Measurements from ENCODE around the gene ZDHHC17. TPM values are rescaled to one million over a fixed set of nuclear protein-coding genes. Genes with fewer than 3 reads are reported as not detected.

ZDHHC17 gene
- total RNA-seq, 2 donors from 2014 or later: 14.5 to 17.2 TPM

GRCh38 chr12:76856018-76856644 lies 92.2 kb downstream of the ZDHHC17 start:
- no peaks in the 10 kb centered on the region for H3K4me1 ChIP-seq
- H3K27ac ChIP-seq: no peak overlapping the region
- no peak overlapping the region for H3K4me3 ChIP-seq
- peaks cover 0 to 7% of the 10 kb centered on the region in 2 donors for H3K9me3 ChIP-seq
- H3K36me3 ChIP-seq: peaks cover 15% of the 10 kb centered on the region
- H3K27me3 ChIP-seq: no peaks in the 10 kb centered on the region
- no peak for TF ChIP-seq CTCF (IDR thresholded peaks at IDR 0.05)
- no peak for DNase-seq (ENCODE audit: low spot score)

DNA sequence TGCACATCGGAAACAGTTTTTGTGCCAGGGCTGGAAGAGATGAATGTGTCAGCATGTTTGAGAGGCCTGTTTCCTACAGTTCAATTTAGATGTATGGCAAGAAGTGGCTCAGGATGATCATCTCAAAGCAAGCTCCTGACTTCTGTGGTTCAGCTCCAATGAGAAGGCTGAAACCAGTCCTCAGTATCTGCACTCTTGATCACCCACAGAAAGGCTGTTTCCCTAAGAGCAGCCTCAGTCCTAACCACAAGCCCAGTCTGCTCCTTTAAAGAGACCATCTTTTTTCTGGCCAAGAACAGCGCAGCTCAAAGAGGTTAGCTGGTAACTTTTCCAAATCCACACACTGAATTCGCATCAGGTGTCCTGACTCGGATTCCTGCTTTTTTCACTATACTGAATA lies 95.7 kb downstream of the ZDHHC17 start:
- no peak for DNase-seq (ENCODE audit: low spot score)
- Histone ChIP-seq H3K4me1 (no peaks in the 10 kb centered on the region), H3K9me3 (peaks cover 0 to 7% of the 10 kb centered on the region in 2 donors), H3K36me3 (peaks cover 9% of the 10 kb centered on the region), H3K27me3 (no peaks in the 10 kb centered on the region), H3K4me3 (no peak overlapping the region), H3K27ac (no peak overlapping the region)
- no peak for TF ChIP-seq CTCF (IDR thresholded peaks at IDR 0.05)

GRCh38 chr12:76860256-76860655 lies 96.3 kb downstream of the ZDHHC17 start:
- Histone ChIP-seq H3K4me3 (no peak overlapping the region), H3K27ac (no peak overlapping the region), H3K27me3 (no peaks in the 10 kb centered on the region), H3K9me3 (peaks cover 0 to 7% of the 10 kb centered on the region in 2 donors), H3K4me1 (no peaks in the 10 kb centered on the region), H3K36me3 (peaks cover 9% of the 10 kb centered on the region)
- no peak for DNase-seq (ENCODE audit: low spot score)
- no peak for TF ChIP-seq CTCF (IDR thresholded peaks at IDR 0.05)

DNA sequence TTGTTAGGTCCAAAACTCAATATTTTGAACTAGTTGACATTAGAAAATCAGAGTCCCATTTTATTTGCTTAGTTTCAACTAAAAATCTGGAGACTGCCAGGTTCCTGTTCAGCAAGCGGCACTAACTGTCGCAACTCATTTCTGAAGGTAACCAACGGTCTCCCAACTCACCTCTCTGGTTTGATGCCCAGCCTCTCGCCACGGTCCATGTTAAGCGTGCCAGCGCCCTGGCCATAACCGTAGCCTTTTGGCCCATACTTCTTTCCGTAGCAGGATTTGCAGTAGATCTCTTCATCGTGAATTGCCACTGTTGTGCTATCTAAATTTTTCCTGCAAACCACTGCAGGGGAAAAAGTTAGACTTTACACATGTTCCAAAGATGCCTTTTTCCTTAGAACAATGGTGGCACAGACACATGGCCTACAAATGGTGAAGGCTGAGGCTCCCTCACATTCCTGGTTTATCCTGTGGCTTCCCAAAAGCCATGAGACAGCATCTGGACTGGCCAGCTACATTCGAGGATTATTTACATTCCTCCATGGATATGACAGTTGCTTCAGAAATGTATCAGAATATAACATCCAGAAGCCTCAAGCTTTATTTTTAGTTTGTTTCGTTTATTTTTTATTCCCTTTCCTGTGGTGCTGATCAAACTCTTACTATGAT lies 99.2 kb downstream of the ZDHHC17 start:
- Histone ChIP-seq H3K9me3 (no peaks in the 10 kb centered on the region), H3K27ac (no peak overlapping the region), H3K27me3 (no peaks in the 10 kb centered on the region), H3K4me3 (no peak overlapping the region), H3K36me3 (no peaks in the 10 kb centered on the region), H3K4me1 (no peaks in the 10 kb centered on the region)
- DNase-seq (ENCODE audit: low spot score): no peak
- TF ChIP-seq CTCF (IDR thresholded peaks at IDR 0.05): no peak

- DNase-seq (ENCODE audit: low spot score): no peak
- H3K27ac ChIP-seq: no peak overlapping the region
- no peaks in the 10 kb centered on the region for H3K27me3 ChIP-seq
- H3K4me3 ChIP-seq: no peak overlapping the region
- no peaks in the 10 kb centered on the region for H3K4me1 ChIP-seq
- no peaks in the 10 kb centered on the region for H3K36me3 ChIP-seq
- no peak for TF ChIP-seq CTCF (IDR thresholded peaks at IDR 0.05)
- no peaks in the 10 kb centered on the region for H3K9me3 ChIP-seq
Measured at GRCh38 chr12:76863837-76864236, 99.9 kb downstream of the ZDHHC17 start.
